Measurements from ENCODE around the gene CRYGB. TPM values are rescaled to one million over a fixed set of nuclear protein-coding genes. Genes with fewer than 3 reads are reported as not detected.
"Not testable (repeated sequence)": the region's sequence is repeated elsewhere in the genome, so short reads cannot be mapped to it uniquely, and the experiment has no call there.

The CRYGB gene
- total RNA-seq, 4 donors from 2014 or later = not detected

- TF ChIP-seq POLR2A (IDR thresholded peaks at IDR 0.05) (no peak), CTCF (IDR thresholded peaks at IDR 0.05) (no peak), POLR2AphosphoS5 (IDR thresholded peaks at IDR 0.05) (no peak), EP300 (IDR thresholded peaks at IDR 0.05; ENCODE audit: low read depth) (no peak)
- WGBS, 2 donors (ENCODE audit: low coverage in 1 of 2) = 55 to 62% methylated on average over 17 to 19 of the region's 19 CpGs
- intact Hi-C loops (cut with DNase I; ENCODE audit: low total_unique reads) = no loop called here
- in situ Hi-C loops (cut with MboI; ENCODE audit: low pct_ligation_motif_present in 1 of 4, low pct_unique_long_range_greater_than_20kb in 1 of 4, low sequenced_read_pairs in 3 of 4) = no loop called here
- peak; percentile 50 for DNase-seq
- H3K27me3 ChIP-seq = peaks cover 5% of the 10 kb centered on the region
- no peak within 1 kb of the TSS for H3K4me3 ChIP-seq
- peak within 1 kb of the TSS in 1 of 4 donors; percentile 49 for H3K27ac ChIP-seq
- H3K36me3 ChIP-seq = no peaks in the 10 kb centered on the region
- H3K4me1 ChIP-seq = peaks cover 0 to 3% (median 0%) of the 10 kb centered on the region in 4 donors
- no peaks in the 10 kb centered on the region for H3K9me3 ChIP-seq
These were observed 15.9 kb downstream of the CRYGB start, which contains the start of gene CRYGC for GRCh38 chr2:208129744-208130711. Gene CRYGC, minus strand, starts transcription at chr2:208129828. Its CDS starts 36 bp downstream, at chr2:208129792.

GRCh38 chr2:208128136-208128535 lies 17.8 kb downstream of the CRYGB start:
- H3K4me1 ChIP-seq = peaks cover 0 to 7% (median 4%) of the 10 kb centered on the region in 4 donors
- no peaks in the 10 kb centered on the region for H3K36me3 ChIP-seq
- 92 to 100% methylated on average over 3 to 12 of the region's 12 CpGs for WGBS, 2 donors (ENCODE audit: low coverage in 1 of 2)
- TF ChIP-seq EP300 (IDR thresholded peaks at IDR 0.05; ENCODE audit: low read depth) = no peak
- TF ChIP-seq POLR2A (IDR thresholded peaks at IDR 0.05) = no peak
- TF ChIP-seq POLR2AphosphoS5 (IDR thresholded peaks at IDR 0.05) = no peak
- no peak for TF ChIP-seq CTCF (IDR thresholded peaks at IDR 0.05)
- no peak for DNase-seq
- no peaks in the 10 kb centered on the region for H3K9me3 ChIP-seq
- H3K4me3 ChIP-seq = no peak overlapping the region
- intact Hi-C loops (cut with DNase I; ENCODE audit: low total_unique reads) (no loop called here), in situ Hi-C loops (cut with MboI; ENCODE audit: low pct_ligation_motif_present in 1 of 4, low pct_unique_long_range_greater_than_20kb in 1 of 4, low sequenced_read_pairs in 3 of 4) (no loop called here)
- no peak overlapping the region for H3K27ac ChIP-seq
- peaks cover 19% of the 10 kb centered on the region for H3K27me3 ChIP-seq

DNA sequence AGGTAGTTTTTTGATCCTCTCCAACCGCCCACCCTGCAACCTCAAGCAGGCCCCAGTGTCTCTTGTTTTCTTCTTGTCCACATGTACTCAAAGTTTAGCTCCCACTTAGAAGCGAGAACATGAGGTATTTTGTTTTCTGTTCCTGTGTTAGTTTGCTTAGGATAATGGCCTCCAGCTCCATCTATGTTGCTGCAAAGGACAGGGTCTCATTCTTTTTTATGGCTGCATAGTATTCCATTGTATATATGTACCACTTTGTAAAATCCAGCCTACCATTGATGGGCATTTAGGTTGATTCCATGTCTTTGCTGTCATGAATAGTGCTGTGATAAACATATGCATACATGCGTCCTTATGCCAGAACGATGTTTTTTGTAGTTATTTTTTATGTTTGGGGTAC lies 18.9 kb downstream of the CRYGB start:
- H3K27ac ChIP-seq = no peak overlapping the region
- no peak for TF ChIP-seq POLR2A (IDR thresholded peaks at IDR 0.05)
- no peak for TF ChIP-seq EP300 (IDR thresholded peaks at IDR 0.05; ENCODE audit: low read depth)
- TF ChIP-seq CTCF (IDR thresholded peaks at IDR 0.05) = no peak
- no peak for TF ChIP-seq POLR2AphosphoS5 (IDR thresholded peaks at IDR 0.05)

GRCh38 chr2:208125251-208125650 lies 20.7 kb downstream of the CRYGB start:
- DNase-seq = no peak
- intact Hi-C loops (cut with DNase I; ENCODE audit: low total_unique reads) (no loop called here), in situ Hi-C loops (cut with MboI; ENCODE audit: low pct_ligation_motif_present in 1 of 4, low pct_unique_long_range_greater_than_20kb in 1 of 4, low sequenced_read_pairs in 3 of 4) (no loop called here)
- H3K4me3 ChIP-seq = no peak overlapping the region
- peaks cover 0 to 7% (median 4%) of the 10 kb centered on the region in 4 donors for H3K4me1 ChIP-seq
- peaks cover 19% of the 10 kb centered on the region for H3K27me3 ChIP-seq
- H3K27ac ChIP-seq = no peak overlapping the region
- H3K36me3 ChIP-seq = no peaks in the 10 kb centered on the region
- WGBS, 2 donors (ENCODE audit: low coverage in 1 of 2) = 40 to 53% methylated on average over 4 of the region's 4 CpGs
- no peaks in the 10 kb centered on the region for H3K9me3 ChIP-seq
- TF ChIP-seq CTCF (IDR thresholded peaks at IDR 0.05) (no peak), POLR2A (IDR thresholded peaks at IDR 0.05) (no peak), POLR2AphosphoS5 (IDR thresholded peaks at IDR 0.05) (no peak), EP300 (IDR thresholded peaks at IDR 0.05; ENCODE audit: low read depth) (no peak)

More for the DNA sequence above, 18.9 kb downstream of the CRYGB start:
- in situ Hi-C loops (cut with MboI; ENCODE audit: low pct_ligation_motif_present in 1 of 4, low pct_unique_long_range_greater_than_20kb in 1 of 4, low sequenced_read_pairs in 3 of 4) = no loop called here
- no peak overlapping the region for H3K4me3 ChIP-seq
- H3K27me3 ChIP-seq = peaks cover 19% of the 10 kb centered on the region
- no peaks in the 10 kb centered on the region for H3K36me3 ChIP-seq
- H3K9me3 ChIP-seq = no peaks in the 10 kb centered on the region
- H3K4me1 ChIP-seq = peaks cover 0 to 7% (median 4%) of the 10 kb centered on the region in 4 donors
- WGBS, 2 donors (ENCODE audit: low coverage in 1 of 2) = 89 to 90% methylated on average over 4 of the region's 4 CpGs
- DNase-seq = no peak
- intact Hi-C loops (cut with DNase I; ENCODE audit: low total_unique reads) = no loop called here

- peak within 1 kb of the TSS in 1 of 4 donors; percentile 22 for H3K4me3 ChIP-seq
- H3K27ac ChIP-seq; in situ Hi-C loops (cut with MboI; ENCODE audit: low pct_ligation_motif_present in 1 of 4, low pct_unique_long_range_greater_than_20kb in 1 of 4, low sequenced_read_pairs in 3 of 4); H3K4me1 ChIP-seq; H3K36me3 ChIP-seq; H3K9me3 ChIP-seq; intact Hi-C loops (cut with DNase I; ENCODE audit: low total_unique reads); DNase-seq: not testable (repeated sequence)
- 47 to 48% methylated on average over 3 to 31 of the region's 46 CpGs for WGBS, 2 donors (ENCODE audit: low coverage in 1 of 2)
- peaks cover 19% of the 10 kb centered on the region for H3K27me3 ChIP-seq
These were observed 21.8 kb downstream of the CRYGB start, which contains the start of gene CRYGD for GRCh38 chr2:208124013-208124715. Gene CRYGD, minus strand, starts transcription at chr2:208124524. Its CDS starts 51 bp downstream, at chr2:208124473.
